HepG2 (cell line): Measurements from ENCODE around the gene SLC17A3. TPM values are rescaled to one million over a fixed set of nuclear protein-coding genes. Genes with fewer than 3 reads are reported as not detected.
A peak's percentile ranks its signal among the peaks of the same experiment; 100 is the strongest.

ENCODE experiments used
- ATAC-seq: fragments of 200-7000 bp; cut with Tn5 transposase; 3 replicates; pipeline ENCODE4 v1.9.1; 2020; ENCODE audit warnings: mild to moderate bottlenecking, moderate library complexity
- BruUV-seq: library from RNA; stranded (reverse); fragments of 400-500 nt; replicated peaks from 2 replicates; lab custom pipeline; 2021; lab: Mats Ljungman, UMichigan
- CTCF ChIA-PET: fragments of 300-600 bp; formaldehyde crosslinking; extraction: SDS; loops from one replicate; lab custom pipeline; 2021; ENCODE audit warnings: low total read pairs, inconsistent platforms, low intra/inter-chr PET ratio; lab: Yijun Ruan, JAX
- POLR2A ChIA-PET: fragments of 350-600 bp; sonication (Branson Sonifier 250); formaldehyde crosslinking; loops from one replicate; lab custom pipeline; 2020; ENCODE audit warnings: antibody characterized with exemption, inconsistent platforms; lab: Yijun Ruan, JAX
- DNase-seq: peaks from one replicate; pipeline ENCODE4 v3.0.0-alpha.2; 2015; ENCODE audit warnings: low spot score
- FAIRE-seq: peaks from 3 replicates; lab custom pipeline; 2011; peaks lifted over from hg19 to GRCh38; lab: Jason Lieb, UNC
- H2AFZ ChIP-seq: one replicate; pipeline ENCODE4 v1.6.1; 2011; ENCODE audit warnings: low read length, inconsistent platforms
- H3K27ac ChIP-seq: fragments of 300-600 bp; 3 replicates; pipeline ENCODE4 v1.8.0; 2011; ENCODE audit warnings: mixed run types, mild to moderate bottlenecking, mixed read lengths, low read length, inconsistent platforms; ENCODE audit not compliant: insufficient read depth; ENCODE audit errors: extremely low read length
- H3K27me3 ChIP-seq, 2 experiments: fragments of 200-600 bp in 1 of 2; 2 replicates in 1 of 2; 3 replicates in 1 of 2; pipeline versions ENCODE4 v1.6.0 to v1.8.0; 2011; ENCODE audit warnings: low read length in 2 of 2, mild to moderate bottlenecking in 2 of 2, moderate library complexity in 2 of 2, inconsistent platforms in 1 of 2; ENCODE audit not compliant: insufficient read depth in 2 of 2, control insufficient read depth in 1 of 2
- H3K36me3 ChIP-seq, 2 experiments: fragments of 200-600 bp in 1 of 2; replicated peaks in 1 of 2; 2 replicates in 1 of 2; 3 replicates in 1 of 2; pipeline versions ENCODE4 v1.5.1 to v1.8.0; 2011; ENCODE audit warnings: low read length in 2 of 2, inconsistent platforms in 1 of 2; ENCODE audit not compliant: insufficient read depth in 2 of 2, control insufficient read depth in 1 of 2
- H3K4me1 ChIP-seq: 2 replicates; pipeline ENCODE4 v1.5.1; 2012; ENCODE audit warnings: low read length, inconsistent platforms; ENCODE audit not compliant: insufficient read depth
- H3K4me2 ChIP-seq: 2 replicates; pipeline ENCODE4 v1.6.0; 2011; ENCODE audit warnings: low read depth, low read length, inconsistent platforms
- H3K4me3 ChIP-seq, 3 experiments: fragments of 200-600 bp in 1 of 3; sonication (generic), shearing (Covaris generic) in 1 of 3; replicated peaks in 1 of 3; 2 replicates each; pipeline ENCODE4 v1.5.1; 2011 to 2016; ENCODE audit warnings: low read length in 3 of 3, inconsistent platforms in 2 of 3, low read depth in 2 of 3, mild to moderate bottlenecking in 2 of 3, control low read depth in 1 of 3, mixed read lengths in 1 of 3; ENCODE audit not compliant: insufficient read depth in 1 of 3
- H3K79me2 ChIP-seq: one replicate; pipeline ENCODE4 v1.6.1; 2011; ENCODE audit warnings: low read length, inconsistent platforms; ENCODE audit not compliant: insufficient read depth
- H3K9ac ChIP-seq: 2 replicates; pipeline ENCODE4 v1.6.0; 2011; ENCODE audit warnings: mild to moderate bottlenecking, low read depth, low read length, inconsistent platforms; ENCODE audit not compliant: insufficient read depth
- H3K9me3 ChIP-seq: 2 replicates; pipeline ENCODE4 v1.5.1; 2012; ENCODE audit warnings: mild to moderate bottlenecking, low read length
- H4K20me1 ChIP-seq: 2 replicates; pipeline ENCODE4 v1.6.0; 2011; ENCODE audit warnings: inconsistent platforms, mild to moderate bottlenecking, low read length, moderate library complexity; ENCODE audit not compliant: insufficient read depth
- FOXA3 ChIP-seq: IDR thresholded peaks from 2 replicates; pipeline ENCODE4 v1.6.1; 2016; ENCODE audit warnings: missing genetic modification reagents, missing compliant biosample characterization
- HIVEP1 ChIP-seq: sonication (generic); formaldehyde crosslinking; IDR thresholded peaks from 2 replicates; pipeline ENCODE4 v1.4.0; 2020; ENCODE audit warnings: mild to moderate bottlenecking, missing genetic modification reagents
- KLF12 ChIP-seq: sonication (generic); formaldehyde crosslinking; IDR thresholded peaks from 2 replicates; pipeline ENCODE4 v1.4.0; 2020; ENCODE audit warnings: missing genetic modification reagents, borderline replicate concordance
- MAFF ChIP-seq: IDR thresholded peaks from 2 replicates; pipeline ENCODE4 v1.6.1; 2011; ENCODE audit warnings: low read depth, low read length, improper control_type of control experiment
- MAFK ChIP-seq, 2 experiments: IDR thresholded peaks in 1 of 2; conservative IDR thresholded peaks in 1 of 2; 2 replicates each; pipeline ENCODE4 v1.6.1; 2011; ENCODE audit warnings: improper control_type of control experiment in 2 of 2, low read length in 2 of 2
- PRPF4 ChIP-seq: fragments of 200-400 bp; formaldehyde crosslinking; IDR thresholded peaks from 2 replicates; pipeline ENCODE4 v1.6.1; 2016; ENCODE audit warnings: low read length, low read depth; ENCODE audit not compliant: poor library complexity, severe bottlenecking
- TEAD2 ChIP-seq: sonication (generic); formaldehyde crosslinking; IDR thresholded peaks from 2 replicates; pipeline ENCODE4 v1.9.0; 2021; ENCODE audit warnings: missing genetic modification reagents
- WGBS: methylation state at CpG from one replicate; pipeline ENCODE4 v1.1.6; 2017; ENCODE audit warnings: low lambda C conversion rate; 5-methylcytosine and 5-hydroxymethylcytosine counted together
- in situ Hi-C: cut with HindIII; loops from 2 replicates; pipeline ENCODE4 v1.10.0; 2017; ENCODE audit warnings: low pct_unique_long_range_greater_than_20kb; ENCODE audit not compliant: extremely low pct_ligation_motif_present
- intact Hi-C: fragments of 100-400 bp; cut with micrococcal nuclease; formaldehyde crosslinking; loops from one replicate; pipeline ENCODE4 v1.10.0; 2022; ENCODE audit not compliant: unreplicated experiment
- polyA plus RNA-seq, 8 experiments: library from polyadenylated mRNA; depleted of rRNA in 3 of 8; stranded (reverse) in 7 of 8; unstranded in 1 of 8; fragments of >200 nt; fragmentation: Illumina TruSeq in 4 of 8; extraction: Trizol in 4 of 8; gene quantifications; 2 replicates each; pipeline versions ENCODE4 v1.2.1 to v1.2.3, GENCODE V29; 2011 to 2016; ENCODE audit warnings: low read depth in 4 of 8, missing spikeins in 1 of 8, mixed read lengths in 1 of 8; ENCODE audit not compliant: insufficient read depth in 1 of 8
- total RNA-seq, 5 experiments: library from RNA; depleted of rRNA; stranded (reverse); fragments of >200 nt; fragmentation: Illumina TruSeq; extraction: Trizol; gene quantifications; 2 replicates each; pipeline ENCODE4 v1.2.3, GENCODE V29; 2016; ENCODE audit warnings: low read depth in 1 of 5
- TF ChIP-seq, protein P1 (sequence below): fragments of 450-650 bp; IDR thresholded peaks from 2 replicates; pipeline ENCODE4 v1.6.1; 2016
- TF ChIP-seq, protein P2 (sequence below): IDR thresholded peaks from 2 replicates; pipeline ENCODE4 v1.6.1; 2016; ENCODE audit warnings: missing biosample characterization, missing genetic modification reagents, low read depth

SLC17A3 gene
- total and polyA plus RNA-seq, 2 of the 13 experiments (the other 11 are each of a cell fraction or from before 2014, with no cell fraction given) = 0.09 to 0.11 TPM

DNA sequence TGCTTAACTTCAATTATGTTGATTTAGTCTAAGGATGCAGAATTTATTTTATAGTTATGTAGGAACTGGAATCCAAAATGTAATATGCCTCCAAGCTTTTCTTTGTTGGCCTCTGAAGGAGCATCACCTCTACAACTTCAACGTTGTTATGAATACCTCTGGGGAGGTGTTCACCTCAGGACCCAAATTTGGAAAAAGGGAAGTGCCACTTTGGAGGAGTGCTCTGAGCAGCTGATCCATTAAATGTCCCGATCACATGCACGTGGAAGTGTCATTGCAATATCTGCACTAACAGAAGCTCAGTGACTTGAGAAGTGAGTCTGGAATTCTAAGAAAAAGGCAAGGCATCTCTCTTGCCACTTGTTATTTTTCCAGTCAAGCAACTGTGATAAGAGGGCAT lies 22.2 kb upstream of the SLC17A3 start:
- H3K27me3 ChIP-seq = no peaks in the 10 kb centered on the region
- ChIA-PET CTCF (no interaction called here), POLR2A (no interaction called here)
- H3K27ac ChIP-seq = no peak overlapping the region
- TF ChIP-seq FOXA3 (CRISPR knock-in tag) (no peak), KLF12 (CRISPR knock-in tag) (no peak)
- no peaks in the 10 kb centered on the region for H4K20me1 ChIP-seq
- no peaks in the 10 kb centered on the region for H3K79me2 ChIP-seq
- DNase-seq (no peak), FAIRE-seq (no peak), ATAC-seq (no peak)
- BruUV-seq = no TSS peak
- H3K4me2 ChIP-seq = no peak overlapping the region
- in situ Hi-C loops (loop anchor here (5.0 to 25.0 kb wide), 2 partner anchors 36 to 634 kb away; partner anchors contain the start of gene SLC17A2), intact Hi-C loops (no loop called here)
- H3K9me3 ChIP-seq = no peaks in the 10 kb centered on the region
- WGBS = 84% methylated on average over 3 of the region's 3 CpGs
- peaks cover 33% of the 10 kb centered on the region for H3K4me1 ChIP-seq
- H3K9ac ChIP-seq = no peak overlapping the region
- no peak overlapping the region for H3K4me3 ChIP-seq
- no peak overlapping the region for H2AFZ ChIP-seq
- H3K36me3 ChIP-seq = no peaks in the 10 kb centered on the region

DNA sequence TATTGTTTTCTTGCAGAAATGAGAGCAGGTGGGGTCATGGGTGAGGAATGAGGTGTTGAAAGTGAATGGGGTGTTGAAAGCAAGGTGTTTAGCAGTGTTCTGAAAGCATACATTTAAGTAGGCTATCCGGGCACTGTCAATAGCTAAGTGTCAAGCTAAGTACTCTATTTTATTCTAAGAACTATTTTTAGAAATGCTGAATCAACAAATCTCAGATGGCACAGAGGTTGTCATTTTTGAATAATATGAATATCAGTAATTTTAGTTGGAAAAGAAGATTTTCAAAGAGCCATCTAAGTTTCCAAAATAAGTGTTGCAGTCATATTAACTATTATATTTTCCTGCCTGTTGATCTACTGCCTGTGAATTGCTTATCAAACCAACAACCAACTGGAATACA lies 21.7 kb upstream of the SLC17A3 start:
- H3K4me3 ChIP-seq = no peak overlapping the region
- CTCF ChIA-PET = no interaction called here
- no peak overlapping the region for H3K27ac ChIP-seq
- no peaks in the 10 kb centered on the region for H3K36me3 ChIP-seq
- WGBS = 74% methylated on average over 1 of the region's 1 CpG
- no peak for DNase-seq
- TF ChIP-seq TEAD2 (no peak), MAFF (peak; percentile 94), MAFK (conservative IDR thresholded peaks at IDR 0.05 in 1 of 2, IDR thresholded peaks at IDR 0.05 in 1 of 2; ENCODE audit: low read length in 2 of 2) (peak; percentile 94 to 97), HIVEP1 (CRISPR knock-in tag) (no peak), PRPF4 (no peak)
- TF ChIP-seq, protein P1, sequence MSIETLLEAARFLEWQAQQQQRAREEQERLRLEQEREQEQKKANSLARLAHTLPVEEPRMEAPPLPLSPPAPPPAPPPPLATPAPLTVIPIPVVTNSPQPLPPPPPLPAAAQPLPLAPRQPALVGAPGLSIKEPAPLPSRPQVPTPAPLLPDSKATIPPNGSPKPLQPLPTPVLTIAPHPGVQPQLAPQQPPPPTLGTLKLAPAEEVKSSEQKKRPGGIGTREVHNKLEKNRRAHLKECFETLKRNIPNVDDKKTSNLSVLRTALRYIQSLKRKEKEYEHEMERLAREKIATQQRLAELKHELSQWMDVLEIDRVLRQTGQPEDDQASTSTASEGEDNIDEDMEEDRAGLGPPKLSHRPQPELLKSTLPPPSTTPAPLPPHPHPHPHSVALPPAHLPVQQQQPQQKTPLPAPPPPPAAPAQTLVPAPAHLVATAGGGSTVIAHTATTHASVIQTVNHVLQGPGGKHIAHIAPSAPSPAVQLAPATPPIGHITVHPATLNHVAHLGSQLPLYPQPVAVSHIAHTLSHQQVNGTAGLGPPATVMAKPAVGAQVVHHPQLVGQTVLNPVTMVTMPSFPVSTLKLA = no peak
- TF ChIP-seq, protein P2, sequence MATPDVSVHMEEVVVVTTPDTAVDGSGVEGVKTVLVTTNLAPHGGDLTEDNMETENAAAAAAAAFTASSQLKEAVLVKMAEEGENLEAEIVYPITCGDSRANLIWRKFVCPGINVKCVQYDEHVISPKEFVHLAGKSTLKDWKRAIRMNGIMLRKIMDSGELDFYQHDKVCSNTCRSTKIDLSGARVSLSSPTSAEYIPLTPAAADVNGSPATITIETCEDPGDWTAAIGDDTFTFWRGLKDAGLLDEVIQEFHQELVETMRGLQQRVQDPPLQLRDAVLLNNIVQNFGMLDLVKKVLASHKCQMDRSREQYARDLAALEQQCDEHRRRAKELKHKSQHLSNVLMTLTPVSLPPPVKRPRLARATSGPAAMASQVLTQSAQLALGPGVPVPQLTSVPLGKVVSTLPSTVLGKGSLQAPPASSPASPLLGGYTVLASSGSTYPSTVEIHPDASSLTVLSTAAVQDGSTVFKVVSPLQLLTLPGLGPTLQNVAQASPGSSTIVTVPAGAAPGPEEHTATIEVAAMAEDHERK (CRISPR knock-in tag) = no peak
- TF ChIP-seq, all 625 proteins: peak for 2
- no TSS peak for BruUV-seq
- no peaks in the 10 kb centered on the region for H3K27me3 ChIP-seq
- H4K20me1 ChIP-seq = no peaks in the 10 kb centered on the region
- ATAC-seq (no peak), FAIRE-seq (no peak)
- H3K4me2 ChIP-seq = no peak overlapping the region
- POLR2A ChIA-PET = no interaction called here
- no peaks in the 10 kb centered on the region for H3K79me2 ChIP-seq
- no peak overlapping the region for H3K9ac ChIP-seq
- H3K9me3 ChIP-seq = no peaks in the 10 kb centered on the region
- in situ Hi-C loops = loop anchor here (5.0 to 25.0 kb wide), 2 partner anchors 37 to 633 kb away; partner anchors contain the start of gene SLC17A2
- intact Hi-C loops = no loop called here
- peaks cover 29% of the 10 kb centered on the region for H3K4me1 ChIP-seq
- no peak overlapping the region for H2AFZ ChIP-seq
